ENCODE data around the gene TYSND1. TPM values are rescaled to one million over a fixed set of nuclear protein-coding genes. Genes with fewer than 3 reads are reported as not detected.

TYSND1 gene
- total RNA-seq, 1 experiment from 2014 or later = 13.6 TPM

GRCh38 chr10:70094250-70094649 lies 52.2 kb downstream of the TYSND1 start:
- no peaks in the 10 kb centered on the region for H3K4me1 ChIP-seq (ENCODE audit: control insufficient read depth in 1 of 2, insufficient read depth in 2 of 2, low read length in 2 of 2)
- no peak overlapping the region for H2AFZ ChIP-seq (ENCODE audit: low read depth, low read length, poor library complexity, severe bottlenecking)
- H3K27me3 ChIP-seq (ENCODE audit: insufficient read depth, low read length) = no peaks in the 10 kb centered on the region
- H3K9ac ChIP-seq (ENCODE audit: low read length) = no peak overlapping the region
- intact Hi-C loops (cut with micrococcal nuclease) = no loop called here
- ChIA-PET POLR2A (no interaction called here), CTCF (no interaction called here), RAD21 (ENCODE audit: low non-redundant PET in 1 of 2, low total read pairs in 2 of 2, uncharacterized antibody in 2 of 2, unreplicated experiment in 2 of 2) (no interaction called here)
- H3K4me2 ChIP-seq (ENCODE audit: low read length) = no peak overlapping the region
- H3K79me2 ChIP-seq (ENCODE audit: insufficient read depth, low read length) = no peaks in the 10 kb centered on the region
- ATAC-seq (no peak), DNase-seq (ENCODE audit: low read depth, low spot score) (no peak)
- H3K27ac ChIP-seq (ENCODE audit: low read depth, low read length) = no peak overlapping the region
- no peak overlapping the region for H3K4me3 ChIP-seq (replicated peaks in 1 of 2; ENCODE audit: low read depth in 1 of 2, low read length in 2 of 2)
- TF ChIP-seq EGR1 (IDR thresholded peaks at IDR 0.05; ENCODE audit: low read depth) (no peak), EZH2 (IDR thresholded peaks at IDR 0.05) (no peak), YY1 (IDR thresholded peaks at IDR 0.05; ENCODE audit: extremely low read depth, insufficient replicate concordance, low read depth, low read length) (no peak), SP1 (IDR thresholded peaks at IDR 0.05; ENCODE audit: low read depth) (no peak), SIN3A (IDR thresholded peaks at IDR 0.05; ENCODE audit: low read depth) (no peak), MAX (IDR thresholded peaks at IDR 0.05) (no peak), TCF7L2 (IDR thresholded peaks at IDR 0.05; ENCODE audit: borderline replicate concordance, extremely low read depth, insufficient read depth, insufficient read length) (no peak), POLR2AphosphoS5 (IDR thresholded peaks at IDR 0.05; ENCODE audit: low read depth, low read length) (no peak), RAD21 (IDR thresholded peaks at IDR 0.05; ENCODE audit: low read depth) (no peak), REST (IDR thresholded peaks at IDR 0.05; ENCODE audit: low read depth) (no peak), EZH2phosphoT487 (IDR thresholded peaks at IDR 0.05; ENCODE audit: borderline replicate concordance) (no peak), SRF (IDR thresholded peaks at IDR 0.05; ENCODE audit: low read depth) (no peak), ZNF274 (IDR thresholded peaks at IDR 0.05; ENCODE audit: low read depth, low read length) (no peak), ATF3 (IDR thresholded peaks at IDR 0.05) (no peak), CTCF (IDR thresholded peaks at IDR 0.05 in 2 of 3, conservative IDR thresholded peaks at IDR 0.05 in 1 of 3; ENCODE audit: borderline replicate concordance in 1 of 3, insufficient read depth in 1 of 3, low read depth in 2 of 3, low read length in 2 of 3) (no peak), ZFX (IDR thresholded peaks at IDR 0.05) (no peak), FOSL1 (IDR thresholded peaks at IDR 0.05; ENCODE audit: low read depth) (no peak)
- H3K9me2 ChIP-seq (ENCODE audit: insufficient read depth) = no peaks in the 10 kb centered on the region
- H4K20me1 ChIP-seq (ENCODE audit: insufficient read depth) = no peaks in the 10 kb centered on the region
- H3K36me3 ChIP-seq (ENCODE audit: control insufficient read depth in 1 of 2, insufficient read depth in 2 of 2, low read length in 2 of 2) = peaks cover 7 to 18% of the 10 kb centered on the region in 2 experiments; a peak in 3 of 4 replicates
- BruUV-seq (replicated peaks) = no TSS peak
- H3K9me3 ChIP-seq (ENCODE audit: control insufficient read depth in 1 of 2, insufficient read depth in 1 of 2, low read depth in 1 of 2, low read length in 2 of 2) = no peaks in the 10 kb centered on the region

Measured in HCT116 (cell line).